PC-9 (cell line): ENCODE results near the gene TMEM163.
"Not testable (repeated sequence)": the region's sequence is repeated elsewhere in the genome, so short reads cannot be mapped to it uniquely, and the experiment has no call there.

Experiments
- EZH2 ChIP-seq: fragments of 200-600 bp; sonication (generic); IDR thresholded peaks from 2 replicates; pipeline ENCODE4 v1.8.0; 2017; ENCODE audit warnings: antibody characterized with exemption, low read depth
- TF ChIP-seq, protein P1 (sequence below): fragments of 200-600 bp; sonication (generic); conservative IDR thresholded peaks from 2 replicates; pipeline ENCODE4 v1.6.1; 2017; ENCODE audit warnings: mixed run types, antibody characterized with exemption, mild to moderate bottlenecking, moderate library complexity

DNA sequence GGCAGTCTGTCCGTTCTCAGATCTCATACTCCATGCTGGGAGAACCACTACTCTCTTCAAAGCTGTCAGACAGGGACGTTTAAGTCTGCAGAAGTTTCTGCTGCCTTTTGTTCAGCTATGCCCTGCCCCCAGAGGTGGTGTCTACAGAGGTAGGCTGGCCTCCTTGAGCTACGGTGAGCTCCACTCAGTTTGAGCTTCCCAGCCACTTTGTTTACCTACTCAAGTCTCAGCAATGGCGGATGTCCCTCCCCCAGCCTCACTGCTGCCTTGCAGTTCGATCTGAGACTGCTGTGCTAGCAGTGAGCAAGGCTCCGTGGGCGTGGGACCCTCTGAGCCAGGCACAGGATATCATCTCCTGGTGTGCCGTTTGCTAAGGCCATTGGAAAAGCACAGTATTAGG, 33.2 kb upstream of the TMEM163 start:
- TF ChIP-seq, protein P1, sequence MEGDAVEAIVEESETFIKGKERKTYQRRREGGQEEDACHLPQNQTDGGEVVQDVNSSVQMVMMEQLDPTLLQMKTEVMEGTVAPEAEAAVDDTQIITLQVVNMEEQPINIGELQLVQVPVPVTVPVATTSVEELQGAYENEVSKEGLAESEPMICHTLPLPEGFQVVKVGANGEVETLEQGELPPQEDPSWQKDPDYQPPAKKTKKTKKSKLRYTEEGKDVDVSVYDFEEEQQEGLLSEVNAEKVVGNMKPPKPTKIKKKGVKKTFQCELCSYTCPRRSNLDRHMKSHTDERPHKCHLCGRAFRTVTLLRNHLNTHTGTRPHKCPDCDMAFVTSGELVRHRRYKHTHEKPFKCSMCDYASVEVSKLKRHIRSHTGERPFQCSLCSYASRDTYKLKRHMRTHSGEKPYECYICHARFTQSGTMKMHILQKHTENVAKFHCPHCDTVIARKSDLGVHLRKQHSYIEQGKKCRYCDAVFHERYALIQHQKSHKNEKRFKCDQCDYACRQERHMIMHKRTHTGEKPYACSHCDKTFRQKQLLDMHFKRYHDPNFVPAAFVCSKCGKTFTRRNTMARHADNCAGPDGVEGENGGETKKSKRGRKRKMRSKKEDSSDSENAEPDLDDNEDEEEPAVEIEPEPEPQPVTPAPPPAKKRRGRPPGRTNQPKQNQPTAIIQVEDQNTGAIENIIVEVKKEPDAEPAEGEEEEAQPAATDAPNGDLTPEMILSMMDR = not testable (repeated sequence)
- TF ChIP-seq EZH2 = not testable (repeated sequence)
